ENCODE data around the gene IL17RE. TPM values are rescaled to one million over a fixed set of nuclear protein-coding genes. Genes with fewer than 3 reads are reported as not detected.

The IL17RE gene
- polyA plus RNA-seq, 1 donor from 2014 or later: 0.52 TPM

DNA sequence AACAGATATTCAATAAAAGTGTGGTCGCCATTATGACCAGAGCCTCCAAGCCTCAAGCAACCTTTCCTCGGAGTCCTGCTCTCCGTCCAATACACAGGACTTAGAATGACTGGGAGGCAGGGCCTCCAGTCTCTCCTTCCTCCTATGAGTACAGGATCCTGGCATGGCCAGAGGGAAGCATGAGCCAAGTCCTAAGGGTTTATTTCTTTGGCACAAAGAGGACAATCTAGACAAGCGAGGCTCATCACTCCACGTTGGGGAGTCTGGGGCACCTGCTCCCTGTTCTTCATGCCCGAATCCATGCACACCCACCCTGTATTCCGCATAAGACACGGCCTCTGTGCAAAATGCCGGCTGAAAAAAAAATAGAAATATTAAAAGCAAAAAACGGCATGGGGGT, 42.7 kb downstream of the IL17RE start:
- no peak for TF ChIP-seq EP300 (conservative IDR thresholded peaks at IDR 0.05; ENCODE audit: poor library complexity, severe bottlenecking)
- no peak overlapping the region for H3K4me3 ChIP-seq (ENCODE audit: low read length)
- no peak overlapping the region for H3K4me2 ChIP-seq (ENCODE audit: low read length)
- H3F3A ChIP-seq (ENCODE audit: insufficient read depth, low read length, poor library complexity, severe bottlenecking): no peaks in the 10 kb centered on the region
- H3K9me3 ChIP-seq (ENCODE audit: low read length): no peaks in the 10 kb centered on the region
- H3K9me2 ChIP-seq (ENCODE audit: insufficient read depth, low read length): no peaks in the 10 kb centered on the region
- no peak overlapping the region for H2AFZ ChIP-seq (ENCODE audit: low read depth, low read length)
- H3K27ac ChIP-seq (ENCODE audit: low read length): no peak overlapping the region
- no peaks in the 10 kb centered on the region for H3K36me3 ChIP-seq (ENCODE audit: insufficient read depth, low read length)
- H4K20me1 ChIP-seq (ENCODE audit: insufficient read depth): no peaks in the 10 kb centered on the region
- no peaks in the 10 kb centered on the region for H3K79me2 ChIP-seq (replicated peaks; ENCODE audit: insufficient read depth, low read length)
- no peaks in the 10 kb centered on the region for H3K27me3 ChIP-seq (ENCODE audit: insufficient read depth, low read depth, low read length)
- no peak overlapping the region for H3K9ac ChIP-seq (ENCODE audit: low read length)

DNA sequence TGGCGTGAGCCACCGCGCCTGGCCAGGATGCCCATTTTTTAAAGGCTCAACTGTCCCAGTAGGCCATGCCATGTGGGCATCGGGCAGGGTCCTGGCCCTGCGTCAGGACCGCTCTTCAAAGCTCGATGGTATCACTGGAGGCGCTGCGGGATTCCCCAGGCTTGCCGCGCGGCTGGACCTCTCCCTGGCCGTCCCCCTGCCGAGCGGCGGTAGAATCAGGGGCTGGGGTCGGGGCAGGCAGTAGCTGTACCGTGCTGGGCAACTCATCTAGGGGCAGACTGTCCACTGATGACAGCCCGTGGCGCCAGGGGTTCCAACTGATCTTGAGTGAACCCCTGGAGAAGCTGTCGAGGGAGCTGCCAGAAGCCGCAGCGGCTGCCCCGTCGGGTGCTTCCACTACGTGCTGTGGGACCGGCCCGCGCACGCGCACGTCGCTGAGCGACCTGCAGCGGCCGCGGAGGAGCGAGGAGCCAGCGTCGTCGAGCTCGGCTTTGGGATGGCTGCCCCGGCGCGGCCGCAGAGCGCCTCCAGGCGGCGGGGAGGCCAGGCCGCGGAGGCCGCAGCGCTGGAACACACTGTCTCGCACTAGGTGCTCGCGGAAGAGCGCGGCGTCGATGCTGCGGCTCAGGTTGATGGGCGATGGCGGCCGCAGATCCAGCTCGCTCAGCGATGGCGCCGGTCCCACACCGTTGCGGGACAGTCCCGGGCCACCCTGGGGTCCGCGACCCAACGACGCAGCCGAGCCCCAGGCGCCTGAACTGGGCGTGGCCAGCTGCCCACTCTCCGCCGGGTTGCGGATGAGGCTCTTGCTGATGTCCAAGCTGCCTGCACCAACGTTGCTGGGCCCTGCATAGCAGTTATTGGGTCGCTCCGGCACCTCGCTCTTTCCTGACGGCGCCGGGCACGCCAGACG, 43.7 kb downstream of the IL17RE start:
- Histone ChIP-seq H3K36me3 (ENCODE audit: insufficient read depth, low read length) (no peaks in the 10 kb centered on the region), H3F3A (ENCODE audit: insufficient read depth, low read length, poor library complexity, severe bottlenecking) (no peaks in the 10 kb centered on the region), H4K20me1 (ENCODE audit: insufficient read depth) (no peaks in the 10 kb centered on the region), H3K27me3 (ENCODE audit: insufficient read depth, low read depth, low read length) (no peaks in the 10 kb centered on the region), H3K9me2 (ENCODE audit: insufficient read depth, low read length) (no peaks in the 10 kb centered on the region), H2AFZ (ENCODE audit: low read depth, low read length) (no peak overlapping the region), H3K4me3 (ENCODE audit: low read length) (peak overlapping the region; percentile 52), H3K4me2 (ENCODE audit: low read length) (no peak overlapping the region), H3K79me2 (replicated peaks; ENCODE audit: insufficient read depth, low read length) (no peaks in the 10 kb centered on the region), H3K9ac (ENCODE audit: low read length) (no peak overlapping the region), H3K9me3 (ENCODE audit: low read length) (no peaks in the 10 kb centered on the region), H3K27ac (ENCODE audit: low read length) (no peak overlapping the region)
- no peak for TF ChIP-seq MXI1 (conservative IDR thresholded peaks at IDR 0.05; ENCODE audit: poor library complexity, severe bottlenecking)
- TF ChIP-seq SMC3 (conservative IDR thresholded peaks at IDR 0.05; ENCODE audit: poor library complexity): no peak
- no peak for TF ChIP-seq EZH2 (IDR thresholded peaks at IDR 0.05; ENCODE audit: borderline replicate concordance, insufficient read depth, low read length, poor library complexity, severe bottlenecking)
- TF ChIP-seq RAD21 (conservative IDR thresholded peaks at IDR 0.05): peak; percentile 47
- TF ChIP-seq, protein P1, sequence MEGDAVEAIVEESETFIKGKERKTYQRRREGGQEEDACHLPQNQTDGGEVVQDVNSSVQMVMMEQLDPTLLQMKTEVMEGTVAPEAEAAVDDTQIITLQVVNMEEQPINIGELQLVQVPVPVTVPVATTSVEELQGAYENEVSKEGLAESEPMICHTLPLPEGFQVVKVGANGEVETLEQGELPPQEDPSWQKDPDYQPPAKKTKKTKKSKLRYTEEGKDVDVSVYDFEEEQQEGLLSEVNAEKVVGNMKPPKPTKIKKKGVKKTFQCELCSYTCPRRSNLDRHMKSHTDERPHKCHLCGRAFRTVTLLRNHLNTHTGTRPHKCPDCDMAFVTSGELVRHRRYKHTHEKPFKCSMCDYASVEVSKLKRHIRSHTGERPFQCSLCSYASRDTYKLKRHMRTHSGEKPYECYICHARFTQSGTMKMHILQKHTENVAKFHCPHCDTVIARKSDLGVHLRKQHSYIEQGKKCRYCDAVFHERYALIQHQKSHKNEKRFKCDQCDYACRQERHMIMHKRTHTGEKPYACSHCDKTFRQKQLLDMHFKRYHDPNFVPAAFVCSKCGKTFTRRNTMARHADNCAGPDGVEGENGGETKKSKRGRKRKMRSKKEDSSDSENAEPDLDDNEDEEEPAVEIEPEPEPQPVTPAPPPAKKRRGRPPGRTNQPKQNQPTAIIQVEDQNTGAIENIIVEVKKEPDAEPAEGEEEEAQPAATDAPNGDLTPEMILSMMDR (IDR thresholded peaks at IDR 0.05; ENCODE audit: poor library complexity, severe bottlenecking): peak; percentile 61
- no peak for TF ChIP-seq EP300 (conservative IDR thresholded peaks at IDR 0.05; ENCODE audit: poor library complexity, severe bottlenecking)

DNA sequence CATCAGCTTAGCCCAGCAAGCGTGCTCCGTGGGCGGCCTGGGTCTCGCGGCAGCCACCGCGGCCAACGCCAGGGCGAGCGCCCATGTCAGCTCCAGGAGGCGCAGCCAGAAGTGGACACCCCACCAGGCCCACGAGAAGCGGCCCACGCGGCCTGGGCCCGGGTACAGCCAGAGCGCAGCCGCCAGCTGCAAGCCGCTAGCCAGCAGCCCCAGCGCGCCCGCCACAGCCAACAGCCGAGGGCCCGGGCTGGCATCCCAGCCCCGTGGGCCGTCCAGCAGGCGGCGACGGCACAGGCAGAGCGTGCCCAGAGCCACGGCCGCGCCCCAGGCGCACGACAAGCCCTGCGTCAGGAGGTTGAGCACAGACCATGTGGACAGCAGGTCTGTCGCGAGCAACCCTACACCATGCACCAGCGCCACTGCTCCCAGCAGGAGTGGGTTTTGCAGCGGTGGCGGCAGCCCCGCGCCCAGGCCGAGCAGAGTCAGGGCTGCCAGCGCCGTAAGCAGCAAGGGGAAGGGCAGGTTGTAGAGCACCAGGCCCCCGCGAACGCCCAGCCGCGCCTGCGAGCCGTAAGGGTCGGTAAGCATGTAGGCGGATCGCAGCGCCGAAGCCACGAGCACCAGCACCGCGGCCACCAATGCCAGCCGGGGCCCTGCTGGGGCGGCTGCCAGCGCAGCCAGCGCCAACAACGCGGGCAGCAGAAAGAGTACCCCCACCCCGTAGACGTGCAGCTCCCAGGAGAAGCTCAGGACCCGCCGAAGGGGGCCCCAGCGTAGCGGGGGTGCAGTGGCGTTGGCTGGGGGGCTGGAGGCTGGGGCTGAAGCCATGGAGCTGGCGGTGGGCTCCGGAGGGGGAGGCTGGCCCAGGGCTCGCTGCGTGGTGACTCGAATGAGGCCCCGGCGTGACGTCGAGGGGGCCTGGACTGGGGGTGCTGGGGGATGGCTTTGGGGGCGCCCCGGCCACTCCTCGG, 44.7 kb downstream of the IL17RE start:
- TF ChIP-seq RAD21 (conservative IDR thresholded peaks at IDR 0.05) (no peak), EP300 (conservative IDR thresholded peaks at IDR 0.05; ENCODE audit: poor library complexity, severe bottlenecking) (no peak), MXI1 (conservative IDR thresholded peaks at IDR 0.05; ENCODE audit: poor library complexity, severe bottlenecking) (no peak), POLR2AphosphoS5 (IDR thresholded peaks at IDR 0.05) (no peak), SMC3 (conservative IDR thresholded peaks at IDR 0.05; ENCODE audit: poor library complexity) (no peak), EZH2 (IDR thresholded peaks at IDR 0.05; ENCODE audit: borderline replicate concordance, insufficient read depth, low read length, poor library complexity, severe bottlenecking) (no peak), TAF1 (IDR thresholded peaks at IDR 0.05; ENCODE audit: low read depth) (no peak)
- TF ChIP-seq, protein P2, sequence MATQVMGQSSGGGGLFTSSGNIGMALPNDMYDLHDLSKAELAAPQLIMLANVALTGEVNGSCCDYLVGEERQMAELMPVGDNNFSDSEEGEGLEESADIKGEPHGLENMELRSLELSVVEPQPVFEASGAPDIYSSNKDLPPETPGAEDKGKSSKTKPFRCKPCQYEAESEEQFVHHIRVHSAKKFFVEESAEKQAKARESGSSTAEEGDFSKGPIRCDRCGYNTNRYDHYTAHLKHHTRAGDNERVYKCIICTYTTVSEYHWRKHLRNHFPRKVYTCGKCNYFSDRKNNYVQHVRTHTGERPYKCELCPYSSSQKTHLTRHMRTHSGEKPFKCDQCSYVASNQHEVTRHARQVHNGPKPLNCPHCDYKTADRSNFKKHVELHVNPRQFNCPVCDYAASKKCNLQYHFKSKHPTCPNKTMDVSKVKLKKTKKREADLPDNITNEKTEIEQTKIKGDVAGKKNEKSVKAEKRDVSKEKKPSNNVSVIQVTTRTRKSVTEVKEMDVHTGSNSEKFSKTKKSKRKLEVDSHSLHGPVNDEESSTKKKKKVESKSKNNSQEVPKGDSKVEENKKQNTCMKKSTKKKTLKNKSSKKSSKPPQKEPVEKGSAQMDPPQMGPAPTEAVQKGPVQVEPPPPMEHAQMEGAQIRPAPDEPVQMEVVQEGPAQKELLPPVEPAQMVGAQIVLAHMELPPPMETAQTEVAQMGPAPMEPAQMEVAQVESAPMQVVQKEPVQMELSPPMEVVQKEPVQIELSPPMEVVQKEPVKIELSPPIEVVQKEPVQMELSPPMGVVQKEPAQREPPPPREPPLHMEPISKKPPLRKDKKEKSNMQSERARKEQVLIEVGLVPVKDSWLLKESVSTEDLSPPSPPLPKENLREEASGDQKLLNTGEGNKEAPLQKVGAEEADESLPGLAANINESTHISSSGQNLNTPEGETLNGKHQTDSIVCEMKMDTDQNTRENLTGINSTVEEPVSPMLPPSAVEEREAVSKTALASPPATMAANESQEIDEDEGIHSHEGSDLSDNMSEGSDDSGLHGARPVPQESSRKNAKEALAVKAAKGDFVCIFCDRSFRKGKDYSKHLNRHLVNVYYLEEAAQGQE (IDR thresholded peaks at IDR 0.05; ENCODE audit: borderline replicate concordance): no peak
- TF ChIP-seq, protein P1 (IDR thresholded peaks at IDR 0.05; ENCODE audit: poor library complexity, severe bottlenecking): no peak
- H3F3A ChIP-seq (ENCODE audit: insufficient read depth, low read length, poor library complexity, severe bottlenecking): no peaks in the 10 kb centered on the region
- H3K9me3 ChIP-seq (ENCODE audit: low read length): no peaks in the 10 kb centered on the region
- H3K9ac ChIP-seq (ENCODE audit: low read length): no peak overlapping the region
- no peaks in the 10 kb centered on the region for H3K79me2 ChIP-seq (replicated peaks; ENCODE audit: insufficient read depth, low read length)
- H3K27ac ChIP-seq (ENCODE audit: low read length): no peak overlapping the region
- H3K27me3 ChIP-seq (ENCODE audit: insufficient read depth, low read depth, low read length): no peaks in the 10 kb centered on the region
- no peak overlapping the region for H2AFZ ChIP-seq (ENCODE audit: low read depth, low read length)
- no peaks in the 10 kb centered on the region for H3K36me3 ChIP-seq (ENCODE audit: insufficient read depth, low read length)
- H3K4me2 ChIP-seq (ENCODE audit: low read length): no peak overlapping the region
- H3K9me2 ChIP-seq (ENCODE audit: insufficient read depth, low read length): no peaks in the 10 kb centered on the region
- no peak overlapping the region for H3K4me3 ChIP-seq (ENCODE audit: low read length)
- H4K20me1 ChIP-seq (ENCODE audit: insufficient read depth): no peaks in the 10 kb centered on the region

Measured in neural cell (in vitro differentiated cells).